Osteocyte (in vitro differentiated cells): Measurements from ENCODE around the gene CATSPERE. TPM values are rescaled to one million over a fixed set of nuclear protein-coding genes. Genes with fewer than 3 reads are reported as not detected.

Source experiments
- DNase-seq: peaks from one replicate; pipeline ENCODE4 v3.0.0; 2021; ENCODE audit warnings: mixed read lengths; ENCODE audit not compliant: unreplicated experiment; ENCODE audit errors: extremely low spot score
- H3K27ac Mint-ChIP-seq: one replicate; pipeline ENCODE4 v1.8.0; 2021; ENCODE audit warnings: mild to moderate bottlenecking, mixed read lengths; ENCODE audit not compliant: unreplicated experiment
- H3K27me3 Mint-ChIP-seq: one replicate; pipeline ENCODE4 v1.8.0; 2021; ENCODE audit warnings: mixed read lengths; ENCODE audit not compliant: unreplicated experiment
- H3K36me3 Mint-ChIP-seq: one replicate; pipeline ENCODE4 v1.8.0; 2021; ENCODE audit warnings: mixed read lengths; ENCODE audit not compliant: unreplicated experiment
- H3K4me1 Mint-ChIP-seq: one replicate; pipeline ENCODE4 v1.8.0; 2021; ENCODE audit warnings: mixed read lengths; ENCODE audit not compliant: unreplicated experiment
- H3K4me3 Mint-ChIP-seq: one replicate; pipeline ENCODE4 v1.8.0; 2021; ENCODE audit warnings: mild to moderate bottlenecking, moderate library complexity, mixed read lengths; ENCODE audit not compliant: unreplicated experiment
- H3K9me3 Mint-ChIP-seq: one replicate; pipeline ENCODE4 v1.8.0; 2021; ENCODE audit warnings: mixed read lengths; ENCODE audit not compliant: unreplicated experiment
- CTCF ChIP-seq: fragments of 200-600 bp; sonication (generic); IDR thresholded peaks from 2 replicates; pipeline ENCODE4 v1.5.0; 2021; ENCODE audit warnings: antibody characterized with exemption, mild to moderate bottlenecking, moderate library complexity
- total RNA-seq: library from RNA; stranded (reverse); gene quantifications from 2 replicates; pipeline ENCODE4 v1.2.1, GENCODE V29; 2021

Gene CATSPERE
- total RNA-seq, 1 donor from 2014 or later = 1.2 TPM

- peaks cover 55% of the 10 kb centered on the region for H3K4me1 Mint-ChIP-seq
- TF ChIP-seq CTCF = no peak
- H3K27me3 Mint-ChIP-seq = no peaks in the 10 kb centered on the region
- DNase-seq = no peak
- H3K9me3 Mint-ChIP-seq = no peaks in the 10 kb centered on the region
- peaks cover 10% of the 10 kb centered on the region for H3K36me3 Mint-ChIP-seq
- peak overlapping the region; percentile 52 for H3K4me3 Mint-ChIP-seq
- peak overlapping the region; percentile 96 for H3K27ac Mint-ChIP-seq
Observed at GRCh38 chr1:244435562-244436205, 25.4 kb upstream of the CATSPERE start.

GRCh38 chr1:244436336-244437085 lies 24.6 kb upstream of the CATSPERE start:
- no peak for DNase-seq

GRCh38 chr1:244437086-244437468 lies 24.0 kb upstream of the CATSPERE start:
- Mint-ChIP-seq H3K9me3 (no peaks in the 10 kb centered on the region), H3K36me3 (peaks cover 6% of the 10 kb centered on the region), H3K4me3 (no peak overlapping the region), H3K27me3 (no peaks in the 10 kb centered on the region), H3K27ac (peak overlapping the region; percentile 96), H3K4me1 (peaks cover 55% of the 10 kb centered on the region)
- no peak for DNase-seq
- no peak for TF ChIP-seq CTCF

More at GRCh38 chr1:244436336-244437085, 24.6 kb upstream of the CATSPERE start:
- TF ChIP-seq CTCF = no peak
- peak overlapping the region; percentile 96 for H3K27ac Mint-ChIP-seq
- no peaks in the 10 kb centered on the region for H3K9me3 Mint-ChIP-seq
- peak overlapping the region; percentile 52 for H3K4me3 Mint-ChIP-seq
- peaks cover 9% of the 10 kb centered on the region for H3K36me3 Mint-ChIP-seq
- H3K27me3 Mint-ChIP-seq = no peaks in the 10 kb centered on the region
- H3K4me1 Mint-ChIP-seq = peaks cover 55% of the 10 kb centered on the region

- no peaks in the 10 kb centered on the region for H3K9me3 Mint-ChIP-seq
- no peak for TF ChIP-seq CTCF
- H3K27ac Mint-ChIP-seq = peak overlapping the region; percentile 53
Observed at GRCh38 chr1:244439391-244440032, 21.6 kb upstream of the CATSPERE start.

GRCh38 chr1:244442850-244443249 lies 18.2 kb upstream of the CATSPERE start:
- Mint-ChIP-seq H3K4me1 (peaks cover 73% of the 10 kb centered on the region), H3K36me3 (peaks cover 5% of the 10 kb centered on the region), H3K9me3 (no peaks in the 10 kb centered on the region), H3K27ac (peak overlapping the region; percentile 54), H3K4me3 (no peak overlapping the region), H3K27me3 (no peaks in the 10 kb centered on the region)
- TF ChIP-seq CTCF = no peak
- DNase-seq = no peak

More at GRCh38 chr1:244439391-244440032, 21.6 kb upstream of the CATSPERE start:
- H3K27me3 Mint-ChIP-seq = no peaks in the 10 kb centered on the region
- H3K36me3 Mint-ChIP-seq = peaks cover 1% of the 10 kb centered on the region
- no peak overlapping the region for H3K4me3 Mint-ChIP-seq
- DNase-seq = no peak
- H3K4me1 Mint-ChIP-seq = peaks cover 70% of the 10 kb centered on the region
